ENCODE measurements around the gene ST6GALNAC4.

GRCh38 chr9:127893392-127893791 is 23.4 kb downstream of the ST6GALNAC4 start:
- TF ChIP-seq, protein P1, sequence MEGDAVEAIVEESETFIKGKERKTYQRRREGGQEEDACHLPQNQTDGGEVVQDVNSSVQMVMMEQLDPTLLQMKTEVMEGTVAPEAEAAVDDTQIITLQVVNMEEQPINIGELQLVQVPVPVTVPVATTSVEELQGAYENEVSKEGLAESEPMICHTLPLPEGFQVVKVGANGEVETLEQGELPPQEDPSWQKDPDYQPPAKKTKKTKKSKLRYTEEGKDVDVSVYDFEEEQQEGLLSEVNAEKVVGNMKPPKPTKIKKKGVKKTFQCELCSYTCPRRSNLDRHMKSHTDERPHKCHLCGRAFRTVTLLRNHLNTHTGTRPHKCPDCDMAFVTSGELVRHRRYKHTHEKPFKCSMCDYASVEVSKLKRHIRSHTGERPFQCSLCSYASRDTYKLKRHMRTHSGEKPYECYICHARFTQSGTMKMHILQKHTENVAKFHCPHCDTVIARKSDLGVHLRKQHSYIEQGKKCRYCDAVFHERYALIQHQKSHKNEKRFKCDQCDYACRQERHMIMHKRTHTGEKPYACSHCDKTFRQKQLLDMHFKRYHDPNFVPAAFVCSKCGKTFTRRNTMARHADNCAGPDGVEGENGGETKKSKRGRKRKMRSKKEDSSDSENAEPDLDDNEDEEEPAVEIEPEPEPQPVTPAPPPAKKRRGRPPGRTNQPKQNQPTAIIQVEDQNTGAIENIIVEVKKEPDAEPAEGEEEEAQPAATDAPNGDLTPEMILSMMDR (IDR thresholded peaks at IDR 0.05; ENCODE audit: low read depth, low read length), result no peak
- no peak for TF ChIP-seq POLR2A (IDR thresholded peaks at IDR 0.05; ENCODE audit: extremely low read depth, insufficient read length)

Data from NB4 (cell line).